ENCODE data around the gene TCFL5.
"Not testable (repeated sequence)": the region's sequence is repeated elsewhere in the genome, so short reads cannot be mapped to it uniquely, and the experiment has no call there.

TCFL5 gene

DNA sequence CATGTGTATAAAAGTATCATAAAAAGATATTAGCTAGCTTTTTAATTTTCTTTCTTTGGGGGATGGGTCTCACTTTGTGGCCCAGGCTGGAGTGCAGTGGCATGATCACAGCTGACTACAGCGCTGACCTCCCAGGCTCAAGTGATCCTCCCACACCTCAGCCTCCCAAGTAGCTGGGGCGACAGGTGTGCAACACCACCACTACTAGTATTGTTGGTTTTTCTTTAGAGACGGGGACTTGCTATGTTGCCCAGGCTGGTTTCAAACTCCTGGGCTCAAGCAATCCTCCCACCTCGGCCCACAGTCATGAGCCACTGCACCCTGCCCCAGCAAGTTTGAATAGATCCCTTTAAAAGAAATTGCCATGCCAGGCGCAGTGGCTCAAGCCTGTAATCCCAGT lies 6.5 kb downstream of the TCFL5 start:
- no peak for DNase-seq (ENCODE audit: low read depth)
- H3K4me3 ChIP-seq (ENCODE audit: low read depth, low read length): no peak overlapping the region
- no peak for TF ChIP-seq POLR2A (IDR thresholded peaks at IDR 0.05; ENCODE audit: extremely low read depth, insufficient read length)
- TF ChIP-seq, protein P1, sequence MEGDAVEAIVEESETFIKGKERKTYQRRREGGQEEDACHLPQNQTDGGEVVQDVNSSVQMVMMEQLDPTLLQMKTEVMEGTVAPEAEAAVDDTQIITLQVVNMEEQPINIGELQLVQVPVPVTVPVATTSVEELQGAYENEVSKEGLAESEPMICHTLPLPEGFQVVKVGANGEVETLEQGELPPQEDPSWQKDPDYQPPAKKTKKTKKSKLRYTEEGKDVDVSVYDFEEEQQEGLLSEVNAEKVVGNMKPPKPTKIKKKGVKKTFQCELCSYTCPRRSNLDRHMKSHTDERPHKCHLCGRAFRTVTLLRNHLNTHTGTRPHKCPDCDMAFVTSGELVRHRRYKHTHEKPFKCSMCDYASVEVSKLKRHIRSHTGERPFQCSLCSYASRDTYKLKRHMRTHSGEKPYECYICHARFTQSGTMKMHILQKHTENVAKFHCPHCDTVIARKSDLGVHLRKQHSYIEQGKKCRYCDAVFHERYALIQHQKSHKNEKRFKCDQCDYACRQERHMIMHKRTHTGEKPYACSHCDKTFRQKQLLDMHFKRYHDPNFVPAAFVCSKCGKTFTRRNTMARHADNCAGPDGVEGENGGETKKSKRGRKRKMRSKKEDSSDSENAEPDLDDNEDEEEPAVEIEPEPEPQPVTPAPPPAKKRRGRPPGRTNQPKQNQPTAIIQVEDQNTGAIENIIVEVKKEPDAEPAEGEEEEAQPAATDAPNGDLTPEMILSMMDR (IDR thresholded peaks at IDR 0.05; ENCODE audit: low read depth, low read length): no peak
- TF ChIP-seq, protein P2, sequence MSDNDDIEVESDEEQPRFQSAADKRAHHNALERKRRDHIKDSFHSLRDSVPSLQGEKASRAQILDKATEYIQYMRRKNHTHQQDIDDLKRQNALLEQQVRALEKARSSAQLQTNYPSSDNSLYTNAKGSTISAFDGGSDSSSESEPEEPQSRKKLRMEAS (IDR thresholded peaks at IDR 0.05; ENCODE audit: low read depth, low read length): no peak
- TF ChIP-seq MYC (IDR thresholded peaks at IDR 0.05; ENCODE audit: low read depth, low read length): no peak

DNA sequence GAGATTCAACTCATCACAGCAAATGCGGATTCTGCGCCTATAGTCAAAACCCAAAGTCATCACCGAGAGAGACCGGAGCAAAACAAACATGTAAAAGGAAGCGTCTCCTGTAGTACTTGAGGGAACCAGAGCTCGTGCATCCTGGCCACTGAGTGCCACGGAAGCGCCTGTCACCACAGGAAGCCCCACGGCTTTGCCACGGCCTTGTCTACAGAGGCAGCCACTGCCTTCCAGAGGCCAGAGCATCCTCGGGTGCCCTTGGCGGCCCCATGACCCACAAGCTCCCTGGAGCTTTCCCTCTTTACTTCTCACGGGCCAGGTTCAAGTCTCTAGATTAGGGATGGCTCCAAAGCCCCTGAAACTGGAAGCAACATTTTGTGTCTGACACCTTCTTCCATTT lies 7.5 kb downstream of the TCFL5 start:
- TF ChIP-seq, protein P2 (IDR thresholded peaks at IDR 0.05; ENCODE audit: low read depth, low read length): no peak
- TF ChIP-seq MYC (IDR thresholded peaks at IDR 0.05; ENCODE audit: low read depth, low read length) (no peak), POLR2A (IDR thresholded peaks at IDR 0.05; ENCODE audit: extremely low read depth, insufficient read length) (no peak)
- TF ChIP-seq, protein P1 (IDR thresholded peaks at IDR 0.05; ENCODE audit: low read depth, low read length): no peak
- no peak overlapping the region for H3K4me3 ChIP-seq (ENCODE audit: low read depth, low read length)
- no peak for DNase-seq (ENCODE audit: low read depth)

DNA sequence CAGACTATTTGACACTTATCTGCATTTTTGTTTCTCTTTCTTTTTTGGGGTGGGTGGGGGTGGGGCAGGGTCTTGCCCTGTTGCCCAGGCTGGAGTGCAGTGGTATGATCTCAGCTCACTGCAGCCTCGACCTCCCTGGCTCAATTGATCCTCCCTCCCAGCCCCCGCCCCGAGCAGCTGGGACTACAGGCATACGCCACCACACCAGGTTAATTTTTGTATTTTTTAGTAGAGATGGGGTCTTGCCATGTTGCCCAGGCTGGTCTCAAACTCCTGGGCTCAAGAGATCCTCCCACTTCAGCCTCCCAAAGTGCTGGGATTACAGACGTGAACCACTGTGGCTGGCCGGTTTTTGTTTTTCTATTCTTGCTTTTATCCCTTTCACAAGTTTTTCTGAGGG lies 8.3 kb downstream of the TCFL5 start:
- H3K4me3 ChIP-seq (ENCODE audit: low read depth, low read length); DNase-seq (ENCODE audit: low read depth): not testable (repeated sequence)

DNA sequence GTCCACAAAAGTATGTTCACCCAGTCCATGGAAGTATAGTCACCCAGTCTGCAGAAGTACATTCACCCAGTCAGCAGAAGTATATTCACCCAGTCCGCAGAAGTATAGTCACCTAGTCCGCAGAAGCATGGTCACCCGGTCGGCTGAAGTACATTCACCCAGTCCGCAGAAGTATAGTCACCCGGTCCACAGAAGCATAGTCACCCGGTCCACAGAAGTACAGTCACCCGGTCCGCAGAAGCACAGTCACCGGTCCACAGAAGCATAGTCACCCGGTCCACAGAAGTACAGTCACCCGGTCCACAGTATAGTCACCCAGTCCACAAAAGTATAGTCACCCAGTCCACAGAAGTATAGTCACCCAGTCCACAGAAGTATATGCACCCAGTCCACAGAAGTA lies 8.8 kb downstream of the TCFL5 start:
- no peak for DNase-seq (ENCODE audit: low read depth)
- TF ChIP-seq, protein P1 (IDR thresholded peaks at IDR 0.05; ENCODE audit: low read depth, low read length): no peak
- TF ChIP-seq POLR2A (IDR thresholded peaks at IDR 0.05; ENCODE audit: extremely low read depth, insufficient read length): no peak
- no peak for TF ChIP-seq MYC (IDR thresholded peaks at IDR 0.05; ENCODE audit: low read depth, low read length)
- TF ChIP-seq, protein P2 (IDR thresholded peaks at IDR 0.05; ENCODE audit: low read depth, low read length): no peak
- H3K4me3 ChIP-seq (ENCODE audit: low read depth, low read length): no peak overlapping the region

DNA sequence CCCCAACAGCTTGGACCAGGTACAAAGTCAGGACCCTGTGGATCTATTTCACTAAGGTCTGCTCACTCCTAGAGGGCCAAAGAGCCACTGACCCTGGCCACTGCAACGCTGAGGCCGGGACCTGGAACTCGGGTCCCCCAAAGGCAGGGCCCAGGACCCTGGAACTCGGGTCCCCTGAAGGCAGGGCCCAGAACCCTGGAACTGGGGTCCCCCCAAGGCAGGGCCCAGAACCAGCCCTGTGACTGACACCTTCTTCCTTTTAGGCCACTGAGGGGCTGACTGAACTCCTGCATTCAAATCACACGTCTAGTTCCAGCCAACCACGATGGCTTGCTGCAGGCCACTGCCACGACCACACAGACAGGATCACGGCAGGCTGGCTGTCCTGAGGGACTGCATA lies 9.4 kb downstream of the TCFL5 start:
- H3K4me3 ChIP-seq (ENCODE audit: low read depth, low read length): no peak overlapping the region
- TF ChIP-seq, protein P1 (IDR thresholded peaks at IDR 0.05; ENCODE audit: low read depth, low read length): no peak
- TF ChIP-seq, protein P2 (IDR thresholded peaks at IDR 0.05; ENCODE audit: low read depth, low read length): no peak
- TF ChIP-seq MYC (IDR thresholded peaks at IDR 0.05; ENCODE audit: low read depth, low read length) (no peak), POLR2A (IDR thresholded peaks at IDR 0.05; ENCODE audit: extremely low read depth, insufficient read length) (no peak)
- no peak for DNase-seq (ENCODE audit: low read depth)

DNA sequence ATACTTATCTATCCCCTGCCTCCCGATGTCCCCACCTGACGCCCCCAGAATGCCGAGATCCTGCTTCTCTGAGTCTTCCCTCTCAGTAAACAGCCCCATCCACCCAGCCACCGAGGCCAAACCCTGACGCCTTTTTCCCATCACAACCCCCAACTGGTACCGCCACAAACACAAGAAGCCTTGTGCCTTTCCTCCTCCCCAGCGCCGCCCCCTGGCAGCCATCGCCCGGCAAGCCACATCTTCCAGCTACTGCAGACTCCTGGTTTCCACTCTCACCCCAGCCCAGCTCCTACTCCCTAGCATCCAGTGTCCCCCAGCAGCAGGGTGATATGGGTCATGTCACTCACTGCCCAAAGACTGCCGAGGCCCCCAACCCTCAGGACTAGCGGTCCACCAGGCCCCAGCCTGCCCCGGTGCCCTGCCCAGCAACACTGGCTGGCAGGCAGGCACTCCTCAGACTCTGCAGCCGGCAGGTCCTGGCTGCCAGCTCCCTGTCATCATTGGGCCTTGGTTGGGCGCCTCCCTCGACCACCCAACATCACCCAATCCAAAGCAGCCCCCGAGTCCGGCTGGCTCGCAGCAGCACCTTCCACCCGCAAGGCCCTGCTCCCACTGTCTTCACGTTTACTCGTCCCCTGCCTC lies 11.2 kb downstream of the TCFL5 start:
- no peak overlapping the region for H3K4me3 ChIP-seq (ENCODE audit: low read depth, low read length)
- no peak for TF ChIP-seq POLR2A (IDR thresholded peaks at IDR 0.05; ENCODE audit: extremely low read depth, insufficient read length)
- TF ChIP-seq MYC (IDR thresholded peaks at IDR 0.05; ENCODE audit: low read depth, low read length): no peak
- TF ChIP-seq, protein P1 (IDR thresholded peaks at IDR 0.05; ENCODE audit: low read depth, low read length): no peak
- TF ChIP-seq, protein P2 (IDR thresholded peaks at IDR 0.05; ENCODE audit: low read depth, low read length): no peak
- DNase-seq (ENCODE audit: low read depth): no peak
